Sigmoid colon (tissue), 7 donors: ENCODE data around the gene HOXC9. TPM values are rescaled to one million over a fixed set of nuclear protein-coding genes. Genes with fewer than 3 reads are reported as not detected.

ENCODE experiments used
- DNase-seq: peaks from one replicate; pipeline ENCODE4 v3.0.0-alpha.2; 2019
- H3K27ac ChIP-seq, 4 donors: fragments of 200-600 bp; sonication (generic); one replicate each; pipeline ENCODE4 v1.5.1; 2016 to 2019; ENCODE audit warnings: mild to moderate bottlenecking in 1 of 4
- H3K27me3 ChIP-seq, 3 donors: fragments of 200-600 bp; sonication (generic); one replicate each; pipeline ENCODE4 v1.5.1; 2019; ENCODE audit warnings: mild to moderate bottlenecking in 1 of 3
- H3K36me3 ChIP-seq, 4 donors: fragments of 200-600 bp; sonication (generic); one replicate each; pipeline ENCODE4 v1.5.1; 2016 to 2019
- H3K4me1 ChIP-seq, 4 donors: fragments of 200-600 bp; sonication (generic); one replicate each; pipeline ENCODE4 v1.5.1; 2017 to 2019
- H3K4me3 ChIP-seq, 4 donors: fragments of 200-600 bp; sonication (generic); one replicate each; pipeline ENCODE4 v1.5.1; 2017 to 2019; ENCODE audit warnings: mild to moderate bottlenecking in 2 of 4, moderate library complexity in 1 of 4
- H3K9me3 ChIP-seq, 4 donors: fragments of 200-600 bp in 3 of 4; sonication (generic) in 3 of 4; one replicate each; pipeline versions ENCODE4 v1.5.1 to v1.6.1; 2013 to 2019
- EP300 ChIP-seq, 4 donors: sonication (generic); formaldehyde crosslinking; IDR thresholded peaks; one replicate each; pipeline ENCODE4 v1.6.1; 2017; ENCODE audit warnings: antibody characterized with exemption in 4 of 4
- POLR2A ChIP-seq, 2 donors: fragments of 450-650 bp; IDR thresholded peaks; one replicate each; pipeline ENCODE4 v1.6.1; 2016; ENCODE audit warnings: antibody characterized with exemption in 2 of 2, mild to moderate bottlenecking in 2 of 2, moderate library complexity in 2 of 2
- POLR2AphosphoS5 ChIP-seq, 4 donors: sonication (generic); formaldehyde crosslinking; IDR thresholded peaks; one replicate each; pipeline ENCODE4 v1.6.1; 2017; ENCODE audit warnings: antibody characterized with exemption in 4 of 4
- WGBS, 2 donors: extraction: QIAGEN DNeasy Blood & Tissue Kit; methylation state at CpG; one replicate each; pipeline ENCODE4 v1.1.7; 2013; 5-methylcytosine and 5-hydroxymethylcytosine counted together
- intact Hi-C: fragments of 100-400 bp; cut with DNase I; formaldehyde crosslinking; loops from one replicate; pipeline ENCODE4 v1.15.1; 2023
- polyA plus RNA-seq, 3 donors: library from polyadenylated mRNA; stranded (reverse); fragments of 200-250 nt; gene quantifications; one replicate each; pipeline ENCODE4 v1.2.3, GENCODE V29; 2013
- total RNA-seq, 4 donors: library from RNA; depleted of rRNA; stranded (reverse); fragments of >200 nt; gene quantifications; one replicate each; pipeline ENCODE4 v1.1.0, GENCODE V29; 2016
- TF ChIP-seq, protein P1 (sequence below), 4 experiments: fragments of 450-650 bp in 3 of 4; fragments of 200-600 bp in 1 of 4; IDR thresholded peaks; one replicate each; pipeline ENCODE4 v1.5.1; 2016 to 2019; ENCODE audit warnings: antibody characterized with exemption in 4 of 4, mild to moderate bottlenecking in 3 of 4, moderate library complexity in 2 of 4
- donor health status: healthy with polysubstance abuse.
- donor health status: Bipolar disorder and iron deficiency.
- donor health status: healthy.

Gene HOXC9
- total and polyA plus RNA-seq, 7 donors = 0.04 TPM; not detected in 6

DNA sequence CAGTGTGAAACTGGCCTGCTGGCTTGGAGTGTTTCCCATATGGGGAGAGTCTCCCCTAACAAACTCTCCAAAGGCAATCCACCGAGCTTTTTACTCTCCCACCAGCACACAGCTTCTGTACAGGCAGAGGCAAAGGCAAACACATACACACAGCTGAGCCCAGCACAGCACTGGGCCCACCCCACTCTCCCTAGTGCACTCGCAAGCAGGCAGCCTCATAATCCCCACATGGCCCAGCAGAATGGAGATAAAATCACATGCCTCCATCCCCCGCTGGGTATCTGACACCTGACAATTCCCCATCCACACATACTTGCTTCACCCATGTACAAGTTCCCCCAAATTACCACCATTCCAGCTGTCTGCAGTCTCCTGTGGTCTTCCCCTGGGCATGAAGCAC, 41.8 kb upstream of the HOXC9 start:
- Histone ChIP-seq H3K9me3 (no peaks in the 10 kb centered on the region), H3K27ac (no peak overlapping the region), H3K27me3 (peaks cover 88 to 100% (median 100%) of the 10 kb centered on the region in 3 donors), H3K36me3 (no peaks in the 10 kb centered on the region), H3K4me1 (peaks cover 0 to 32% (median 7%) of the 10 kb centered on the region in 4 donors), H3K4me3 (no peak overlapping the region)
- intact Hi-C loops = no loop called here
- TF ChIP-seq, protein P1, sequence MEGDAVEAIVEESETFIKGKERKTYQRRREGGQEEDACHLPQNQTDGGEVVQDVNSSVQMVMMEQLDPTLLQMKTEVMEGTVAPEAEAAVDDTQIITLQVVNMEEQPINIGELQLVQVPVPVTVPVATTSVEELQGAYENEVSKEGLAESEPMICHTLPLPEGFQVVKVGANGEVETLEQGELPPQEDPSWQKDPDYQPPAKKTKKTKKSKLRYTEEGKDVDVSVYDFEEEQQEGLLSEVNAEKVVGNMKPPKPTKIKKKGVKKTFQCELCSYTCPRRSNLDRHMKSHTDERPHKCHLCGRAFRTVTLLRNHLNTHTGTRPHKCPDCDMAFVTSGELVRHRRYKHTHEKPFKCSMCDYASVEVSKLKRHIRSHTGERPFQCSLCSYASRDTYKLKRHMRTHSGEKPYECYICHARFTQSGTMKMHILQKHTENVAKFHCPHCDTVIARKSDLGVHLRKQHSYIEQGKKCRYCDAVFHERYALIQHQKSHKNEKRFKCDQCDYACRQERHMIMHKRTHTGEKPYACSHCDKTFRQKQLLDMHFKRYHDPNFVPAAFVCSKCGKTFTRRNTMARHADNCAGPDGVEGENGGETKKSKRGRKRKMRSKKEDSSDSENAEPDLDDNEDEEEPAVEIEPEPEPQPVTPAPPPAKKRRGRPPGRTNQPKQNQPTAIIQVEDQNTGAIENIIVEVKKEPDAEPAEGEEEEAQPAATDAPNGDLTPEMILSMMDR (IDR thresholded peaks at IDR 0.05) = no peak
- TF ChIP-seq EP300 (IDR thresholded peaks at IDR 0.05) (no peak), POLR2AphosphoS5 (IDR thresholded peaks at IDR 0.05) (no peak), POLR2A (IDR thresholded peaks at IDR 0.05) (no peak)
- 24 to 25% methylated on average over 3 of the region's 3 CpGs for WGBS, 2 donors
- DNase-seq = no peak

DNA sequence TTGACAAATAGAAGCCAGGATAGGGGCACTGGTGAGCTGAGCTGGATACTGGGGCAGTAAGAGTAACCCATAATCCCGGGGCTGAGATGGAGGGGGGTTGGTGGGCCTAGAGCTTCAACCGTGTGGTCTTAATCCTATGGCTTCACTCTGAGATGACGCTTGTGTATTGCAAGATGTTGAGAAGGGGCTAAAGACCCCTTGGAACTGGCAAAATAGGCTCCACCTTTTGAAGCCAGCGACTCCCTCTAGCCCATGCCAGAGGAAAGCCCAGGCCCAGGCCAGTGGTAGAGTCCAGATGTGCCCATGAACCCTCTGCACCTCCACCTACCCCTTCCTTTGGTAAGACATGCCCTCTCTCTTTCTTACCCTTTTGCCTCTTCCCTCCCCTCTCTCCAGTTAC, 40.6 kb upstream of the HOXC9 start:
- H3K27me3 ChIP-seq = peaks cover 88 to 100% (median 100%) of the 10 kb centered on the region in 3 donors
- TF ChIP-seq POLR2A (IDR thresholded peaks at IDR 0.05) (no peak), POLR2AphosphoS5 (IDR thresholded peaks at IDR 0.05) (no peak), EP300 (IDR thresholded peaks at IDR 0.05) (no peak)
- TF ChIP-seq, protein P1 (IDR thresholded peaks at IDR 0.05) = no peak
- no peak overlapping the region for H3K27ac ChIP-seq
- no peaks in the 10 kb centered on the region for H3K9me3 ChIP-seq
- H3K36me3 ChIP-seq = no peaks in the 10 kb centered on the region
- DNase-seq = no peak
- H3K4me3 ChIP-seq = no peak overlapping the region
- peaks cover 0 to 32% (median 7%) of the 10 kb centered on the region in 4 donors for H3K4me1 ChIP-seq
- intact Hi-C loops = no loop called here
- WGBS, 2 donors = 11% methylated on average over 4 of the region's 4 CpGs

DNA sequence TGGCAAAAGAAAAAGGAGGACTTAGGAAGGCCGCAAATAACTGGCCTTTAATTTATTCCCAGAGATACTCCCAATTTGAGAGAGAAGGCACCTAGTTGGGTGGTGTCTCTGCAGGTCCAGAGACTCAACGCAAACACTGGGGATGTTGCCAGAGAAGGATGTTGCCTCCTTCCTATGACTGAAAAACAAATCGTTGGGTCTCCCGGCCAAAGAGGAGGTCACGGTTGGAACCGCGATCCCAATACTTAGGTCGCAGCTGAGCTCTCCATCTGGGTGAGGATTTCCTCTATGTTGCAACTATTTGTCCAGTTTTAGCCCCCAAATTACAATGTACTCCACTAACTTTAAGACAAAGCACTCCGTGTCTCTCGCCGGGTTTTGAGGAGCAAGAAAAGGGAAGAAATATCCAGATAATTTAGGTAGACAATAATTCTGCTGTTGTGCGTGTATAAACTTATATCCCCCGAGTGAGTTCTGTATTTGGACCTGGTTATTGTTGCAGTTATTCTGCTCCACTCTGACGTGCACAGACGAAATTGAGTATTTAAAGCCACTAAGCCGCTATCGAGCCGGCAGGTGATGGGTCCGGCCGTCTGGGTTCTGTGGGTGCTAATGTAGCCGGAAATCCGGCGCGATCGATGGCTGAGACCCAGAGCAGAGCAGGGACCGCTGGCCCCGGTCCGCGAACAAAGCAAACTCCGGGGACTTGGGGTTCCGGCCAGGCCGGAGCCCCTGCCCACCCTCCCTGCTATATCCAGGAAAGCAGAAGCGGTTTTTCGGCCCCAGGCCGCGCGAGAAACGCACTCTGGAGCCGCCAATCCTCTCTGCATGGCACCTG, 39.6 kb upstream of the HOXC9 start:
- no peak for DNase-seq
- Histone ChIP-seq H3K4me3 (no peak overlapping the region), H3K27ac (no peak overlapping the region), H3K9me3 (no peaks in the 10 kb centered on the region), H3K4me1 (peaks cover 0 to 24% (median 5%) of the 10 kb centered on the region in 4 donors), H3K36me3 (no peaks in the 10 kb centered on the region), H3K27me3 (peaks cover 88 to 100% (median 100%) of the 10 kb centered on the region in 3 donors)
- TF ChIP-seq EP300 (IDR thresholded peaks at IDR 0.05) = no peak
- TF ChIP-seq, protein P1 (IDR thresholded peaks at IDR 0.05) = no peak
- no peak for TF ChIP-seq POLR2A (IDR thresholded peaks at IDR 0.05)
- TF ChIP-seq POLR2AphosphoS5 (IDR thresholded peaks at IDR 0.05) = no peak
- WGBS, 2 donors = 9 to 20% methylated on average over 39 of the region's 39 CpGs
- intact Hi-C loops = no loop called here

DNA sequence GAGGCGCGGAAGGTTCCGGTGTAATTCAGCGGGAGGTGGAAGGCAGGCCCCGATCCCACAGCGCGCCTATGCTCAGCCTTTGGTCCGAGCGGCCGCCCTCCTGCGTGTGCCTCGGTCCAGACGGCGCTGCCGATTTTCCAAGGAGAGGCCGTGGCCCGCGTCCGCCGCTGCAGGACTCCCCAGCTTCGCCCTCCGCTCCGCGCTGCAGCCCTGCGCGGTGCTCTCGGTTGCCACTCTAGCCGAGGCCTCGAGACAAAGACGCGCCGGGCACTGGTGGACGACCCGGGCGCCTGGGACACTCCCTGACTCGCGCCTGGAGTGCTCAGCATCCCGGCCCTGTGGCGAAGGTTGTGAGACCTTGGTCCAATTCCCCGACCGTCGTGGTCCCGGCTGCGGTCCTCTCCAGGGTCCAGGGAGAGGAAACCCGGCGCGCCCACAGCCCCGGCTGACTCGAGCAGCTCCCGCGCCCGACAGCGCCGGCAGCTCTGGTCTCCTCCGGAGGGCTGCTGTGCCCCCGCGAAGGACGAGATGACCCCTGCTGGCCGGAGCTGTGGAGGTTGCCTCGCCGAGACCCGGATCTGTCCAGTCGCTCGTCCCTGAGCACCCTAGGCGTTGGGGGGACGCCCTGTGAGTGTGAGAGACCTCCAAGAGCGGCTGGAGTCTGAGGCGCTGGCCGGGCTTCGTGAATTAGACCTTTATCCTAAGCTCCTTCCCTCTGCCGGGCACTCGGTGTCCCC, 38.8 kb upstream of the HOXC9 start:
- no peak overlapping the region for H3K27ac ChIP-seq
- peaks cover 86 to 100% (median 100%) of the 10 kb centered on the region in 3 donors for H3K27me3 ChIP-seq
- H3K36me3 ChIP-seq = no peaks in the 10 kb centered on the region
- no peak for DNase-seq
- TF ChIP-seq, protein P1 (IDR thresholded peaks at IDR 0.05) = no peak
- TF ChIP-seq EP300 (IDR thresholded peaks at IDR 0.05) (no peak), POLR2AphosphoS5 (IDR thresholded peaks at IDR 0.05) (no peak), POLR2A (IDR thresholded peaks at IDR 0.05) (no peak)
- 3 to 12% methylated on average over 72 of the region's 72 CpGs for WGBS, 2 donors
- H3K4me1 ChIP-seq = peaks cover 0 to 25% (median 11%) of the 10 kb centered on the region in 4 donors
- intact Hi-C loops = no loop called here
- H3K4me3 ChIP-seq = no peak overlapping the region
- no peaks in the 10 kb centered on the region for H3K9me3 ChIP-seq
